Measurements from ENCODE around the gene PADI4. TPM values are rescaled to one million over a fixed set of nuclear protein-coding genes. Genes with fewer than 3 reads are reported as not detected.

Gene PADI4
- total and polyA plus RNA-seq, 2 experiments from 2014 or later: not detected

Other genes starting within 250 kb of the PADI4 start
- gene PADI2, start 188.7 kb upstream of the PADI4 start, total RNA-seq: 0.54 and 0.67 TPM in 2 replicates
- gene PADI2, start 188.7 kb upstream of the PADI4 start, polyA plus RNA-seq: 0.11 and 0.46 TPM in 2 replicates
- 1.3 and 1.7 TPM in 2 replicates for gene PADI1, start 103.1 kb upstream of the PADI4 start, total RNA-seq
- 4.9 and 6.7 TPM in 2 replicates for gene PADI1, start 103.1 kb upstream of the PADI4 start, polyA plus RNA-seq
- gene PADI3, start 59.1 kb upstream of the PADI4 start, total RNA-seq: 0.04 and 0.24 TPM in 2 replicates
- gene PADI3, start 59.1 kb upstream of the PADI4 start, polyA plus RNA-seq: 1.3 TPM in 1 of 2 replicates, not detected in the other
- gene PADI6, start 64.0 kb downstream of the PADI4 start, total RNA-seq: not detected in 2 replicates
- not detected in 2 replicates for gene PADI6, start 64.0 kb downstream of the PADI4 start, polyA plus RNA-seq
- gene RCC2, start 131.5 kb downstream of the PADI4 start, total RNA-seq: 54.8 and 61.5 TPM in 2 replicates
- gene RCC2, start 131.5 kb downstream of the PADI4 start, polyA plus RNA-seq: 34.0 and 39.2 TPM in 2 replicates
- gene ARHGEF10L, start 231.5 kb downstream of the PADI4 start, total RNA-seq: 55.4 and 57.2 TPM in 2 replicates
- gene ARHGEF10L, start 231.5 kb downstream of the PADI4 start, polyA plus RNA-seq: 30.8 and 32.3 TPM in 2 replicates

Data from cardiac muscle cell (in vitro differentiated cells and primary cell).